Central memory CD8-positive, alpha-beta T cell (primary cell): ENCODE data around the gene DBH.

Source experiments
- ATAC-seq: fragments of 150-1000 bp; cut with Tn5 transposase; replicated peaks from 2 replicates; pipeline ENCODE4 v1.10.0; 2022; ENCODE audit warnings: mild to moderate bottlenecking, moderate FRiP score, moderate number of reproducible peaks; ENCODE audit not compliant: poor library complexity, severe bottlenecking; ENCODE audit errors: extremely low read depth
- DNase-seq, 2 donors: peaks; one replicate each; pipeline ENCODE4 v3.0.0; 2021; ENCODE audit warnings: low spot score in 2 of 2
- H3K27ac Mint-ChIP-seq: one replicate; pipeline ENCODE4 v1.8.0; 2022; ENCODE audit warnings: low read depth, mild to moderate bottlenecking, moderate library complexity, mixed read lengths
- H3K27me3 Mint-ChIP-seq: one replicate; pipeline ENCODE4 v1.8.0; 2022; ENCODE audit warnings: mixed read lengths
- H3K36me3 Mint-ChIP-seq: one replicate; pipeline ENCODE4 v1.8.0; 2022; ENCODE audit warnings: mild to moderate bottlenecking, moderate library complexity, mixed read lengths; ENCODE audit not compliant: insufficient read depth
- H3K4me1 Mint-ChIP-seq: one replicate; pipeline ENCODE4 v1.8.0; 2022; ENCODE audit warnings: mixed read lengths
- H3K4me3 Mint-ChIP-seq: one replicate; pipeline ENCODE4 v1.8.0; 2022; ENCODE audit warnings: mild to moderate bottlenecking, moderate library complexity, mixed read lengths
- H3K9me3 Mint-ChIP-seq: one replicate; pipeline ENCODE4 v1.8.0; 2022; ENCODE audit warnings: mixed read lengths

The DBH gene

DNA sequence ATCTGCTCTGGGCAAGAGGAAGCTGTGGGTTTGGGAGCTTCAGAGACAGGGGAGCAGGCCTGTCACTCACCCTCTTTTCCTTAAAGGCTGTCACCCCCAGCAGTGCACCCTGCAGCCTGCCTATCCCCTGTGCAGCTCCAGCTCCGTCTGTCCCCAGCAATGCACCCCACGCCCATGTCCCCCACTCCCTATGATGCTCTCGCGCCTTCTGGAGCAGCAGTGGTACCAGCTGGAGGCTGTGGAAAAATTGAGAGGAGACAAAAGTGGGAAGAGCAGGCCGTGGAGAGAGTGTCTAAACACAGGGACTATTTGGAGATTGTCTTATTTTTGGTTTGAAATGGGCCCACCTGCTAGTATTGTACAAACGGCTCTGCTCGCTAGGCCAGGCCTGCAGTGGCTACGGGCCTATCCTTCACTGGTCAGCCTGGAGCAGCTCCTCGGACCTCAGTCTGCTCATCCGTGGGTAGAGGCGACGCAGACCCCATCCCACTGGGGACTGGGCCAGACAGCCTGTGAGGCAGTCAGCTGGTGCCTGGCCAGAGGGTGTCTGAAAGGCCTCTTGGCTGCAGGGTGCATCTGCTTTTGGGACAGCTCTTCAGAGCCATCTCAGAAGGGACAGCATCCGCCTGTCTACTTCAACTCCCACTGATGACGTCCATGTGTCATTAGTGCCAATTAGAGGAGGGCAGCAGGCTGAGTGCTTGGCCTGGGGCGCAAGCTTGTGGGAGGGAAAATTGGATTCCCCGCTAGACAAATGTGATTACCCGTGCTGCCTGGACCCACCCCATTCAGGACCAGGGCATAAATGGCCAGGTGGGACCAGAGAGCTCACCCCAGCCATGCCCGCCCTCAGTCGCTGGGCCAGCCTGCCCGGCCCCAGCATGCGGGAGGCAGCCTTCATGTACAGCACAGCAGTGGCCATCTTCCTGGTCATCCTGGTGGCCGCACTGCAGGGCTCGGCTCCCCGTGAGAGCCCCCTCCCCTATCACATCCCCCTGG is at the start of gene DBH:
Gene DBH, plus strand, starts transcription at position 831 of the 999 bp plus-strand sequence. Its CDS starts 9 bp downstream, at position 840.
- Mint-ChIP-seq H3K27me3 (peaks cover 11% of the 10 kb centered on the region), H3K36me3 (no peaks in the 10 kb centered on the region), H3K27ac (no peak within 1 kb of the TSS), H3K4me3 (no peak within 1 kb of the TSS), H3K9me3 (no peaks in the 10 kb centered on the region), H3K4me1 (no peaks in the 10 kb centered on the region)
- ATAC-seq (no peak), DNase-seq (no peak)

DNA sequence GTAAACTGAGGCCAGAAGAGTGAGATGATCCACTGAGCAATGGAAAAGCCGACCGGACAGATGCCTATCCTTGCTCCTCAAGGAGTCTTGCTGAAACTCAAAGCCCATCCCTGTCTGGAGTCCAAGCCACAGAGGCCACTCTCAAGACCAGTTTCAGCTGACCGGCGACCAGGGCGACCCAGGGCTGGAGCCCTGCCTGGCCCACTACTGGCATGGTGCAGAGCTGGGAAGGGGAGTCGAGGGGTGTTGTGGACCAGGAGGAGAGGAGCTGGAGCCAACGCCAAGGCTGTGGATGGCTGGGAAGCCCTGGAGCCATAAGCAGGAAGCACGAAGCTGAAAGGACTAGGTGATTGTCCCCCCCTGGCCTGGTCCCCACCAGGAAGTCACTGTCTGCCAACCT is 49.1 kb upstream of the DBH start:
- Mint-ChIP-seq H3K36me3 (no peaks in the 10 kb centered on the region), H3K4me3 (no peak overlapping the region), H3K9me3 (no peaks in the 10 kb centered on the region), H3K4me1 (no peaks in the 10 kb centered on the region), H3K27ac (no peak overlapping the region), H3K27me3 (peaks cover 35% of the 10 kb centered on the region)
- ATAC-seq: no peak
- DNase-seq: no peak

DNA sequence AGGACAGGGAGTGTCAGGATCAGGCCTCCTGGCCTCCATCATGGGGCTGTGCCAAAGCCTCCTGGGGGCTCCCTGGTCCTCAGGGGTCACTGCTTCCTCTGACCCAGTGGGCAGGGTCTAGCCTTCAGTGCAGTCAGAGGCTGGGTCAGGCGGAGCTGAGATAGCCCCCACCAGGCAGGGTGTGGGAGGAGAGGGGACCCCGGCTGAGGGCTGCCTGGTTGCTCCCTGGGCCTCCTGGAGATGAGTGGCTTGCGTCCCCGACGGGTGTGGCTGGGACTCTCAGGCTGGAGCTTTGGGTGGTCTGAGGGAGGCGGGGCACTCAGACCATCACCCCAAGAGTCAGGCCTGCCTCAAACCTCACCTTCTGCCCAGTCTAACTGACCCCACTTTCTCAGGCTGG is 48.7 kb upstream of the DBH start:
- H3K27me3 Mint-ChIP-seq: peaks cover 31% of the 10 kb centered on the region
- H3K27ac Mint-ChIP-seq: no peak overlapping the region

DNA sequence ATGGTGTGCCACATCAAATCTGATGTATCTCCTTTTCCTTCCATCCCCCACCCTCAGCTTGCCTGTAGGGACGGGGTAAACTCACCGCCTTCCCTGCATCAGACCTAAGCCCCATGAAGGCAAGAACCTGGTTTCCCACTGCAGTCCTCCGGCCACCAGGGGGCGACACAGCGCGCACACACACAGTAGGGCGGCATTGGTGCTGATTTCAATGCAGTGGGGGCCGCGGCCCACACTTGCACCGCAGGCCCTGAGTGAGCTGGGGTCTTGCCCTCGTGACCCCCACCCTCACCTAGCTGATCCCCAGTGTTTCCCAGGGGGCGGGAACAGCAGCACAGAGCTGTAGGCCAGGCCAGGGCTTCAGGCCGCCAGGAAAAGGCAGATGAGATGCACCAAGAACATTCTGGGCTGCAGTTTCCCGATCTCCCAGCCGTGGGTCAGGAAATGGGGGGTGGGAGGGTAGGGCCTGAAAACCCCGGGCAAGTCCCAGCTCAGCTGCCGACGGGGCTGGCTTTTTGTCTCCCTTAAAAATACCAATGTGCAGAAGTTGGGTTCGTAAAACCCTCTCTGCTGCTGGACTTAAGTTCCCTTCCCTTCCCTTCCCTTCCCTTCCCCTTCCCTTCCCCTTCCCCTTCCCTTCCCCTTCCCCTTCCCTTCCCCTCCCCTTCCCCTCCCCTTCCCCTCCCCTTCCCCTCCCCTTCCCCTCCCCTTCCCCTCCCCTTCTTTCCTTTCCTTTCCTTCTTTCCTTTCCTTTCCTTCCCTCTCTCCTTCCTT is 46.5 kb upstream of the DBH start:
- Mint-ChIP-seq H3K27ac (no peak overlapping the region), H3K4me1 (no peaks in the 10 kb centered on the region), H3K27me3 (peaks cover 34% of the 10 kb centered on the region), H3K36me3 (no peaks in the 10 kb centered on the region), H3K9me3 (no peaks in the 10 kb centered on the region), H3K4me3 (no peak overlapping the region)
- DNase-seq: peak in 1 of 2 donors; percentile 29
- ATAC-seq: no peak

More for the DNA sequence above, 48.7 kb upstream of the DBH start:
- DNase-seq: no peak
- H3K4me1 Mint-ChIP-seq: no peaks in the 10 kb centered on the region
- ATAC-seq: no peak
- H3K36me3 Mint-ChIP-seq: no peaks in the 10 kb centered on the region
- no peaks in the 10 kb centered on the region for H3K9me3 Mint-ChIP-seq
- no peak overlapping the region for H3K4me3 Mint-ChIP-seq

DNA sequence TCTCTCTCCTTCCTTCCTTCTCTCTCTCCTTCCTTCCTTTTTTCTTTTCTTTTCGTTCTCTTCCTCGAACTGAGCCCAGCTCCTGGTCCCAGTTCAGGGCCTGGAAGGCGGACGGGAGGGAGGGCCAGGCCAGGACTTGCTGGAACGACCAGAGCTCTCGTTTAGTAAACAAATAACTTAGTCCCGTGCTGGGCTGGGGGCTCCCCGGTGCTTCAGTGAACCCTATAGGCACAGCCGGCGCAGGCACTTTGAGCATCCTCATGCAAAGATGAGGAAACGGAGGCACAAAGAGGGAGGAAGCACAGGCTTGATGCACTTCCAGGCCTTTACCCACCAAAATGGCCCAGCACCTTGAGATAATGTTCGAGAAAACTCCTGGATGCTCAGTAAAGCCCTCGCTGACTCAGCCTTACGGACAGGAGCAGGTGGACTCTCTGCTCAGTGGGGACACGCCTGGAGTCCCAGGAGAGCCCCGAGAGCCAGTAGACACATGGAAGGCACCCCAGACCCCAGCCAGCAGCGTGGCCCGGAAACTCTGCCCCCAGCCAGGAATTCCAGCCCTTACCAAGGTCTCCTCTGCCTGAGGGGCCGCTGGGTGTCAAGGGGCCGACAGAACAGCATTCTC is 45.8 kb upstream of the DBH start:
- DNase-seq (no peak), ATAC-seq (no peak)
- H3K27me3 Mint-ChIP-seq: peaks cover 30% of the 10 kb centered on the region
- H3K9me3 Mint-ChIP-seq: no peaks in the 10 kb centered on the region
- no peaks in the 10 kb centered on the region for H3K36me3 Mint-ChIP-seq
- H3K27ac Mint-ChIP-seq: no peak overlapping the region
- no peak overlapping the region for H3K4me3 Mint-ChIP-seq
- H3K4me1 Mint-ChIP-seq: no peaks in the 10 kb centered on the region

DNA sequence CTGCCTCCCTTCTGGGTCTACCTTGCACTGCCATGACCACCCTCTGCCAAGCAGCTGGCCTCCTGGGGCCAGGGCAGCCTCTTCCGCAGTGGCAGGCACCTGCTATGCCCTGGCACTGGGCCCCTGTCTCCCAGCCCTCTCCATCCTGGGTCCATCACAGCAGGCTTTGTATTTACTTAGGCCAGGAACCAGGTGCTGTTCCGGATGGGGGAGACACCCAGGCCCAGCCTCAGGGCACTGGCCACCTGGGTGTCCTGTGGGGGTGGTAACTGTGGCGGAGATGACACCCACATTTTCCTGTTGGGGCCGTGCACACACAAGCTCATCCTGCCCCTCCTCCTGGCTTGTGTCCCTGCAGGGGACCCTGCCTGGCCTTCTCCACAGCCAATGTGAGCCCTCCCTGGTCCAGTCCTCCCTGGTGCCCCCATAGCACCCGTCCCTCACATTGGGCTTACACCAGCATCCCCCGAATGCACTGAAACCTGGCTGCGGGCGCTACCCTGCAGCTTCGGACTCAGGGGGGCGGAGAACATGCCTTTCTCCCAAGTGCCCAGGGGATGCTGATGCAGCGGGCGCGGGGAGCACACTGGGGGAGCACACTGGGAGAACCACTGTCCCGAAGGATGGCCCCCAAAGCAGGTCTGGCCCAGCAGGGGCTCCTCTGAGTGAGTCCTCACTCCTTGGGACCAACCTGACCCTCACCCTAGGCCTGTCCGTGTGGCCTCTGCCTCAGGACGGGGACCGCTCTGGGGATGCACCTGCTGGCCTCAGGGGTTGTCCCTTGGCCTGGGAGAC is 44.9 kb upstream of the DBH start:
- Mint-ChIP-seq H3K4me1 (no peaks in the 10 kb centered on the region), H3K4me3 (no peak overlapping the region), H3K27me3 (peaks cover 22% of the 10 kb centered on the region), H3K36me3 (no peaks in the 10 kb centered on the region), H3K27ac (no peak overlapping the region), H3K9me3 (no peaks in the 10 kb centered on the region)
- no peak for DNase-seq
- ATAC-seq: no peak

DNA sequence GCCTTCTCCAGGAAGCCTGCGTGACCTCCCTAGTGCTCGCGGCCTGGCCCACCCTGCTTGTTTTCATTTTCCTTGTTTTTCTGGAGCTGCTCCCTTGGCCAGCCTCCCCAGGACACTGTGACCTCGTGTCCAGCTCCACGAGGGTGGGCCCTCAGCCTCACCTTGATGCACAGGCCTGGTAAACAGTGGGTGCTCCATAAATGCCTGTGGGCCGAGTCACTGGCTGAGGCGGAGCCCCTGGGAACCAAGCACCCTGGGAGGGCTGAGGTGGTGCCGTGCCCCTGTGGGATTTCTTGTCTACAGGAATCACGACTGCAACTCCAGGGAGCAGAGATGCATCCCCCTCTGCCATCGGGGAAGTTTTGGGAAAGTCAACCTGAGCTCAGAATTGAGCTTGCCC is 44.2 kb upstream of the DBH start:
- peaks cover 22% of the 10 kb centered on the region for H3K27me3 Mint-ChIP-seq
- no peak for ATAC-seq

DNA sequence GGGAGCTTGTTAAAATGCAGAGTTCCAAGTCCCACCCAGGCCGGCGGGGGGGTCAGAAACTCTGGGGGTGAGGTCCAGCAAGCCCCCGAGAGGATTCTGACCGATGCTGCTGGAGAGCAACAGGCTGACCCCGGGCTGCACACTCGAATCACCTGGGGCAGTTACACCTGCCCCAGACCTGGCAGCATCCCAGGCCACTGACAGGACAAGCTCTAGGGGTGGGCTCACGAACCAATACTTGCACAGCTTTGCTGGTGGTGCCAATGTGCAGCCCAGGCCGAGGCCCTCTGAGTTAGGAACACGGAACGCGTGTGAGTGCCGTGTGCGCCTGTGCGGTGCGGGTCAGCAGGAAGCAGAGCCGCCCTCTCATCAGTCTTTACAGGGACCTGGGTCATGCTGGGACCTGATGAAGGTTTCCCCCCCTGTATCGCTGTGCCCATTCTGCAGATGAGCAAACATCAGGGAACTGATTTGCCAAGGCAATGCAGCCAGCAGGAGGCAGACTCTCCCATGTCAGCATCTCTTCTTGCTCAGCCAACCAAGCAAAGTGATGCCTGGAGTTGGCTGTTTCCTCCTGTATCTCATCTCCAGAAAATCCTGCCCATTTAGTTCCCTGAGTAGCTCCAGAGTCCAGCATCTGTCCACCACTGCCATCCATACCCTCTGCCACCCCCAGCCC is 43.3 kb upstream of the DBH start:
- Mint-ChIP-seq H3K27ac (no peak overlapping the region), H3K9me3 (peaks cover 8% of the 10 kb centered on the region), H3K4me3 (no peak overlapping the region), H3K27me3 (peaks cover 22% of the 10 kb centered on the region), H3K4me1 (no peaks in the 10 kb centered on the region), H3K36me3 (no peaks in the 10 kb centered on the region)
- DNase-seq (no peak), ATAC-seq (no peak)

More for the DNA sequence above, 44.2 kb upstream of the DBH start:
- DNase-seq: no peak
- Mint-ChIP-seq H3K4me3 (no peak overlapping the region), H3K36me3 (no peaks in the 10 kb centered on the region), H3K9me3 (peaks cover 3% of the 10 kb centered on the region), H3K27ac (no peak overlapping the region), H3K4me1 (no peaks in the 10 kb centered on the region)

DNA sequence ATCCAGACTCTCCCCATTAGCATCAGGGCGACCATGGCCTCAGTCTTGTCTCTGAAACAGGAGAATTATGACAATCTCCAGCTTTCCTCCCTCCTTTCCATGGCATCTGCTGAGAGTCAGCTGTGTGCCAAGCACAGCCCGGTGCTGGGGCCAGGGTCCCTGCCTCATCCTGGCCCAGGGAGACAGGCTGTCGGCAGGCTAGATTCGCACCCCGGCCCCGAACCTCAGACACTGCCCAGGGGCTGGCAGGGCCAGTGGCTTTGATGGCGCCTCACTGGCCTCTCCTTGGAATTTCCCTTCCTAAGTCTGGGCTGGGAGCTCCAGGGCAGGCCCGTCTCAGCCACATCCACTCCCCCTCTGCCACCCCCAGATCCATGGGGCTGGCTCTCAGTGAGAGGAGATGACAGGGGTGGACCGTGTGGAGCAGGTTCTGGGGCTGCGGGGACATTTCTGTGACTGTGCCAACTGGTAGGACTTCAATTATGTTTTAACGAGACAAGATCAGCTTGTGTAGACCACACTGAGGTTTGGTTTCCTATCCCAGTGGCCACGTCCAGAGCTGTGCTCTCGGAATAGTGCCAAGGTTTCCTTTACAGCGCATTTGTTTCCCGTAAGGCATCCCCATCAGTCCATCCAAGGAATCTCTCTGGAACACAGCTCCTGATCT is 42.4 kb upstream of the DBH start:
- Mint-ChIP-seq H3K36me3 (no peaks in the 10 kb centered on the region), H3K4me1 (no peaks in the 10 kb centered on the region), H3K9me3 (peaks cover 8% of the 10 kb centered on the region), H3K27ac (no peak overlapping the region), H3K4me3 (no peak overlapping the region), H3K27me3 (peaks cover 22% of the 10 kb centered on the region)
- DNase-seq: no peak
- ATAC-seq: no peak

DNA sequence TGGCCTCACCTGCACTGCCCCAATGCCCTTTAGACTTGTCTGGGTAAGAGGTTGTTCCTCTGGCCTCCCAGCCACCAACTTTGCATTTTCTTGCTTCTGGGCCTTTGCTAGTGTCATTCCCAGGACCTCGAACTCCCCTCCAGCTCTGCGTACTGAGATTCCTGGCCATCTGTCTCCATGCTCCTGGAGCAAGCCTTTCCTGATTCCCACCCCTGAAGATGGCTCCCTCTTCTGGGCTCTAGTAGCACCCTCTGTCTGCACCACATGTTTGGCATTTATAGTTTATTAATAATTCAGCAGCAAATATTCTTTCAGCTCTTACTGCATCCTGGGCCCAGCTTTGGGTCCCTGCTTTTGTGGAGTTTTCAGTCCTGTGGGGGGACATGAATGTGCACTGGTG is 41.9 kb upstream of the DBH start:
- H3K36me3 Mint-ChIP-seq: no peaks in the 10 kb centered on the region
- peaks cover 22% of the 10 kb centered on the region for H3K27me3 Mint-ChIP-seq
- peaks cover 8% of the 10 kb centered on the region for H3K9me3 Mint-ChIP-seq
- H3K4me1 Mint-ChIP-seq: no peaks in the 10 kb centered on the region
- no peak overlapping the region for H3K27ac Mint-ChIP-seq
- ATAC-seq (no peak), DNase-seq (no peak)
- H3K4me3 Mint-ChIP-seq: no peak overlapping the region

DNA sequence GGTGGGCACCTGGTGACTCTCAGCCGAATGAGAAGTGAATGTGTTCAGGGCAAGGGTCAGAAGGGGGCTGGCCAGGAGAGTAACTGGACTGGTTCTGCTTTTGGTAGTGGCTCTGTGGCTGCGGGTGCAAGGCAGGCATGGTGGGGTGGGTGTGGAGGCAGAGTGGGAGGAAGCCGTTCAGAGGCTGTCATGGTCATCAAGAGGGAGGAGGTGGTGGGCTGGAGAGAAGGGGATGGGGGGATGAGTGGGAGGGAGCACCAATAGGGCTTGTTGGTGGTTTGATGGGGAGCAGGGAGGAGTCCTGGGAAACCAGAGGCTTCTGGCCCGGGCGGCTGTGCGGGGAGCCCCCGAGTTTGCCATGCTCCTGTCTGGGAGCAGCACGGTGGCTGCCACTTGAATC is 40.3 kb upstream of the DBH start:
- H3K27me3 Mint-ChIP-seq: peaks cover 22% of the 10 kb centered on the region
- H3K27ac Mint-ChIP-seq: no peak overlapping the region
- no peak overlapping the region for H3K4me3 Mint-ChIP-seq
- H3K36me3 Mint-ChIP-seq: no peaks in the 10 kb centered on the region
- ATAC-seq: no peak
- H3K9me3 Mint-ChIP-seq: peaks cover 8% of the 10 kb centered on the region
- no peak for DNase-seq
- H3K4me1 Mint-ChIP-seq: no peaks in the 10 kb centered on the region
